ENCODE measurements around the gene SERP2.

The SERP2 gene

DNA sequence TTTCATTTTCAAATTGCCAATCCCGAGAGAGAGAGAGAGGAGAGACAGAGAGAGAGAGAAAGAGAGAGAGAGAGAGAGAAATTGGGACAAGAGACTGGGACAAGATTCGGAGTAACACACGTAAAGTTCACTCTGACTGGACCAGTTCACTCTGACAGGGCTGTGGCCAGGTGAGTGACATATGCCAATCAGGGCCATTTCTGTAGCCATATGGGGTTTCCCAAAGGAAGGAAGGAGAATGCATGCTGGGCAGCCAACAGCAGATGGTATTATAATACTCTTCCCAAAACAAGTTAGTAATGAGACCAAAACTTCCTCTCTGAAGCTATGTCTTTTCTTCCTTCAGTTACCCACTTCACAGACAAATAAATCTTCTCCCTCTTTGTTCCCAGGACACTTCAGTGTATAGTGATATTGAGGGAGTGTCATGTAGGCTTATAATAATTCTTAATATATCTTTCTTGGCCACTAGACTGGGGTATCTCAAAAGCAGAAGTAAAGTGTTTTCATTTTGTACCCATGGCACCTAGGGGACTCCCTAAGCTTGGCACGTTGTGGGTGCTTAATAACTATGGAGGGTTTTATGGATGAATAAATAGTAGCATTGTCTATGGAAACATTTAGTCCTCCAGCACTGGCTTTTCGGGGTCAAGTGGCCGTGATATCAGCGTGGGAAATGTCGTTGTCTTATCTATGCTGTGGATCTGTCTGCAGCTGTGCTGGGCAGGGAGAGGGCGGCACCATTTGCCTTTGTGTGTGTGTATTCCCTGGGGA is 51.6 kb downstream of the SERP2 start:
- DNase-seq (ENCODE audit: low read depth), result no peak
- no peak for TF ChIP-seq CTCF (conservative IDR thresholded peaks at IDR 0.05; ENCODE audit: control insufficient read depth, insufficient read depth, low read depth, low read length)
- no peak overlapping the region for H3K4me3 ChIP-seq (ENCODE audit: control insufficient read depth, low read depth, low read length)

DNA sequence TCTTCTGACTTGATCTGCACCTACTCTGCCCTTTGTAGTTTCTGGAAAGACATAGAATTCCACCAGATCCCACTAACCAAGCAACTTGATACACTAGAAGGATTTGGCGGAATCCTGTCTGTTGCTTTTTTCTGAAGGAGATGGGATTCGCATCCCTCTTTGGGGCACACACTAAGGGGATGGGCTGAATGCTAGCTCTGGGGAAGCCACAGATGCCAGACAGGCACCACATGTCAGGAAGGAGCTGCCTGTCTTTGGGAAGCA is 52.1 kb downstream of the SERP2 start:
- no peak overlapping the region for H3K4me3 ChIP-seq (ENCODE audit: control insufficient read depth, low read depth, low read length)
- no peak for TF ChIP-seq CTCF (conservative IDR thresholded peaks at IDR 0.05; ENCODE audit: control insufficient read depth, insufficient read depth, low read depth, low read length)
- DNase-seq (ENCODE audit: low read depth), result no peak

- no peak for TF ChIP-seq CTCF (conservative IDR thresholded peaks at IDR 0.05; ENCODE audit: control insufficient read depth, insufficient read depth, low read depth, low read length)
- no peak overlapping the region for H3K4me3 ChIP-seq (ENCODE audit: control insufficient read depth, low read depth, low read length)
- no peak for DNase-seq (ENCODE audit: low read depth)
These were observed 52.8 kb downstream of the SERP2 start for GRCh38 chr13:44426461-44426860.

GRCh38 chr13:44429311-44429710 is 55.7 kb downstream of the SERP2 start:
- H3K4me3 ChIP-seq (ENCODE audit: control insufficient read depth, low read depth, low read length), result no peak overlapping the region
- DNase-seq (ENCODE audit: low read depth), result no peak
- no peak for TF ChIP-seq CTCF (conservative IDR thresholded peaks at IDR 0.05; ENCODE audit: control insufficient read depth, insufficient read depth, low read depth, low read length)

DNA sequence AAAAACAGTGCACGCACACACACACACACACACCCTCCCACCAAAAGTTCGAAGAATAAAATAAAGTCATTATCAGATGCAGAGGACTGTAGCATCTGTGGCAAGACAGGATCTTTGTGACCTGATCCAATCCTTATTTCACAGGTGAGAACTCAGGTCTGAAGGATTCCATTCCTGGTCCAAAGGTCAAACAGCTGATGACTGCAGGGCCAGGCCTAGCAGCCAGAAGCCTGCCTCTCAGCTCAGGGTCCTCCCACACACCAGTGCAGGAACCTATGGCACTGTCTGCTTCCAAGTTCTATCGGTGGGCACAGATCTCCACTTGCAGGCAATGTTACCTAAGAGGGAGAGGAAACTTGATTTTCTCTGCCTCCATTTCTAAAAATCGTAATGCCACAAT is 57.5 kb downstream of the SERP2 start:
- H3K4me3 ChIP-seq (ENCODE audit: control insufficient read depth, low read depth, low read length), result no peak overlapping the region
- no peak for DNase-seq (ENCODE audit: low read depth)
- TF ChIP-seq CTCF (conservative IDR thresholded peaks at IDR 0.05; ENCODE audit: control insufficient read depth, insufficient read depth, low read depth, low read length), result no peak

DNA sequence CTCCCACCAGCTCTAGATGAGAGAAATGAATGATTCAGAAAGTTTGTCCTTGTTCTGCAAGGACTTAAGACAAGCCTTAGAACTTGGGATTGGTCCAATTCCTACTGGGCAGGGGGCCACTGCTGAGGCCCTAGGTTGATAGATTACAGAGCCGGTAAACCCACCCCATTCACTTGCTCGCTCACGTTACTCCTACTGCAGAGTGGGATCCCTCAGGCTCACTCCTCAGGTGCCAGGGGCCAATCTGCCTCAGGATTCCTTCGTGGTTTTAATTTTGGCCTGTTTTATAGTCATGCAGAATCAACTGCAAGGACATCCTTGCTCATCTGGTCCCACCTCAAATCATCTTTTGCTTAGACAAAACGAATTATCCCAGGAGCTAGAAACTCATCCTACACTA is 59.0 kb downstream of the SERP2 start:
- H3K4me3 ChIP-seq (ENCODE audit: control insufficient read depth, low read depth, low read length), result no peak overlapping the region
- no peak for TF ChIP-seq CTCF (conservative IDR thresholded peaks at IDR 0.05; ENCODE audit: control insufficient read depth, insufficient read depth, low read depth, low read length)
- DNase-seq (ENCODE audit: low read depth), result peak; percentile 51
